GM18861 (cell line): ENCODE results near the gene NECAB2.
"Not testable (repeated sequence)": the region's sequence is repeated elsewhere in the genome, so short reads cannot be mapped to it uniquely, and the experiment has no call there.

Experiments used
- ATAC-seq: cut with Tn5 transposase; IDR thresholded peaks from one replicate; pipeline ENCODE4 v1.9.1; 2021; ENCODE audit not compliant: unreplicated experiment

The NECAB2 gene

DNA sequence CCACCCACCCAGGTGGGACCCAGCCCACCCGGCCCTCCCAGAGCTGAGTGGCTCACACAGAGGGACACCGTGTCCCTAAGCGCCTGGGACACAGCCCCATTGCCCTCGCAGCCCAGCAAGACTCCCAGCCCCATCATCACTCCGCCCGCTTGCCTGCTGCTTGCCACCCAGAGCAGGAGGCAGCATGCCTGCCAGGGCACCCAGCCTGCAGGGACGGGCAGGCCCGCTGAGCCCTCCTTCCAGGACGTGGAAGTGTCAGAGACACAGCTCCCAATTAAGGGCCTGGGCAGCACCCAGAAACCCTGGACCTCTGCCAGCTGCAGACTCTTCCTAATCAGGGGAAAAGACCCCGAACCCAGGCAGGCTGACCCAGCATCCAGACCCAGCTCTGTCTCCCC lies 32.2 kb upstream of the NECAB2 start:
- no peak for ATAC-seq

DNA sequence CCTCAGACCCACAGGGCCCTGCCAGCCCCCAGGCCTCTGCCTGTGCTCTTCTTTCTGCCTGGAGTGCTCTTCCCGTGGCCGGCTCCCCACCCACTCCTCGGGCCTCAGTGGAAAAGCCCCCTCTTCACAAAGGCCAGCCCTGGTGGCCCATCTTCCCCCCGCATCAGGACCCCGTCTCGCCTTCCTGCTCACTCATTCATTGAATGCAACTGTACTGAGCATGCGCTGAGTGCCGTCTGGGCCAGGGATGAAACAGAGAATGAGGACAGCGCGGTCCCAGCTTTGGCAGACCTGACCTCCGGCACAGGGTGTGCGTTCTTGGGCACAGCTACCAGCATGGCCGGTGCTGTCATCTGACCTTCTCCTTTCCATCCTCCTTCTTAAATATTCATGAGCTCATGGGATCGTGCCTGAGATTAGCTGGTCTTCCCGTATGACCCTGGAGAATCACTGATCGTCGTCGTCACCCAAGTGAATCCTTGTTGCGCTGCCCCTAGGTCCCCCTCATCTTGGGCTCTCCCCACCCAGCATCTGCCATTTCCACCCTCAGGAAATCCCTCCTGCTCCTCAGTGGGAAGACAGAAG lies 31.4 kb upstream of the NECAB2 start:
- ATAC-seq = no peak

DNA sequence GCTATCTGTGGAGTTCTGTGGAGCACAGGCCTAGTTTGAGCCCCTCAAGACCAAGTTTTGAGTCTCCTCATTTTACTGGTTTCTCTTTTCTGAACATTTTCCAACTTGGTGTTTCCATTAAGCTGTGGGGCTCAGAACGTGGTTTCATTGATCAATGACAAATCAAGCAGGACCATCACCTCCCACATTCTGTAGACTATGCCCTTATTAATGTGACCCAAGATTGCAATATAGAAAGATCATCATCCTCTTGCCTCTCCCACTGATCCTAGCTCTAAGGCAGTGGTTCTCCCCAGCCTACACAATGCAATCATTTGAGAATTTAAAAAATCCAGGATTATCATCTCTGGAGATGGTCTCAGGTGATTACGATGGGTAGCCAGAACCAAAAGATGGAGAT lies 30.8 kb upstream of the NECAB2 start:
- no peak for ATAC-seq

DNA sequence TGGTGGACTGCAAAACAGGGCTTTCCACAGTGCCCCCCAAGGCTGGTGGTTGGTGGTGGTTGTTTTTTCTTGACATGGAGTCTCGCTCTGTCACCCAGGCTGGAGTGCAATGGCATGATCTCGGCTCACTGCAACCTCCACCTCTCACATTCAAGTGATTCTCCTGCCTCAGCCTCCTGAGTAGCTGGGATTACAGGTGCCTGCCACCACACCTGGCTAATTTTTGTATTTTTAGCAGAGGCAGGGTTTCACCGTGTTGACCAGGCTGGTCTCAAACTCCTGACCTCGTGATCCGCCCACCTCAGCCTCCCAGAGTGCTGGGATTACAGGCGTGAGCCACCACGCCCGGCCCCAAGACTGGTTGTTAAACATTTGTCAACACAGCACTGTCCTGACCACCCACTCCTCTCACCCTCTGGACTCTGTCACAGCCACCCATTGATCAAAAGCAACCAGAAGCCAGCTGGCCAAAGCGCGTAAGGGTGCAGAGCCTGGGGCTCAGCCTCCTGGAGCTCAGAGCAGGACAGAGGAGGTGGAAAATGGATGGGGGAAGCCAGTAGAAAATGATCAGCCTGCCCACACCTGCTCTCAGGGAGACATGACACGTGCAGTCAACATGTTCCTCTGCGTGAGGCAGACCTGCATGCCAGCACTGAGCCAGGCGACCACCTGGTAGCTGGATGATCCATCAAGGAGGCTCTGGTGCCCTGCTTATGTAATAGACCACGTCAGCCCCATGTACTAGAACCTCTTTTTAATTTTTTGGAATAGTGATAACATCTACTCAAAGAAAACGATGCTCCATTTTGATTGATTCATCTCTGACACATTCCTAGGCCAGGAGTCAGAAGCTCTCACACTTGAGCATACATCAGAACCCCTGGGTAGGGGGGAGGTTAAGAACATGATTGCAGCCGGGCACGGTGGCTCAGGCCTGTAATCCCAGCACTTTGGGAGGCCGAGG lies 29.8 kb upstream of the NECAB2 start:
- ATAC-seq = no peak

DNA sequence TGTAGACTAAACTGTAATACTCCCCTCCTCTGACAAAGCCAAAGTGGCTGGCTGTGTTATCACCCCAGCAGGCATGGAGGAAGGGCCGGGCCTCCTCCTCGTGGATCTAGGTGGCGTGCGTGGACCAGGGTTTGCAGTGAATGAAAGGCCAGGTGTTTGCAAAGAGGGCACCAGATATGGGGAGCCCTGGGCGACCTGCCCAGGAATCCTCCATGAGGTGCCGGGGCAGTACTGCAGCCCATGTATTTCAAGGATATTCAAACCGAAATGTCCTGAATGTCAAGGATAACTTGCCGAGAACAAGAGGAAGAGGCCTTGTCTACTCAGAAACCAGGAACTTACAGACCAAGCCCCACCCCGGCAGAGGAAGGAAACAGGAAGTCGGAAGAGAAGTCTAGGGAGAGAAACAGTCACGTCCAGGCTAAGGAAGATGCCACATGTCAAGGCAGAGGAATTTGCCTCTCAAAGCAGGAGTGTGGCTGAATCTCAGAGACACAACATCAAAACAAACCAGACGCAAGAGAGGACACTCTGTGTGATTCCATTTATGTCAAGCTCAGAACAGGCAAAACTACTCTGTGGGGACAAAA lies 28.7 kb upstream of the NECAB2 start:
- no peak for ATAC-seq

DNA sequence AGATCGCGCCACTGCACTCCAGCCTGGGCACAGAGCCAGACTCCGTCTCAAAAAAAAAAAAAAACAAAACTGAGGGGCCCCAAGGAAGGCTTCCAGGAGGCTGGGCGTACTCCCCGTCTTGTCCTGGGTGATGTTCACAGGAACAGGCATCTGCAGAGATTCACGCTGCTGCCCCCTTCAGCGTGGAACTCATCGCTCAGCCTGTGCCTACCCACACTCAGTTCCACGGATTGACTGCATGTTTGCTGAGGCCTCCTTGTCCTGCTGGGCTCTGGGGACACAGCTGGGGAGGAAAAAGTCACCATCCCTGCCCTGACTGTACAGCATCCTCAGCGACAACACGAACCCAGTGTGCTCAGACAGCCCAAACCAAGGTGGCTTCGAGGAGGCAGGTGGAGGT lies 27.9 kb upstream of the NECAB2 start:
- ATAC-seq = no peak

DNA sequence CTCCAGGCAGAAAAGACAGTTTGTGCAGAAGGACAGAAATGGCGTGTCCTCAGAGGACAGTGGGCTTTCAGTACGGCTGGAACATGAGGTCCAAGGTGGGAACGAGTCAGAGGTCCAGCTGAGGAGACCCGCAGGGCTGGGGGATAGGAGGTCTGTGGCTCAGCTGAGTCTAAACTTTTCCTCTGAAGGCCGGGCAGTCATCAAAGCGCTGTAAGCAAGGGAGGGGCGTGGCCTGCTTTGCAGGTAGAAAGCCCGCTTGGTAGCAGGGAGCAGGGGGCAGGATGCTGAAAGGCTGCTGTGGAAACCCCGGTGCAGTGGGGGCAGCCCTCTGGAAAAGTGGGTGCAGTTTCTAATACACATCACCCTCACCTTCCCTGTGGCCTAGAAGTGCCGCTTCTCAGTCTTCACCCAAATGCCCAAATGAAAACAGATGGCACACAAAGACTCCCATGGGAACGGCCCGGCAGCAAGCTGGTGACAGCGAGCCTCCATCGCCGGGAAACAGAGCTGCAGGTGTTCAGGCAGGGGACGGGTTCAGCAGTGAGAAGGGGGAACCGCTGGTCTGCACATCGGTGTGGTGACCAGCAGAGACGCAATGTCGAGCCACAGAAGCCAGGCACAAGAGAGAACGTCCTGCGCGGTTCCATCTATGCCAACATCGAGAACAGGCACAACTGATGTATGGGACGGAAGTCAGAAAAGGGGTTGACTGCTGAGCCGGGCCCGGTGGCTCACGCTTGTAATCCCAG lies 27.2 kb upstream of the NECAB2 start:
- no peak for ATAC-seq

DNA sequence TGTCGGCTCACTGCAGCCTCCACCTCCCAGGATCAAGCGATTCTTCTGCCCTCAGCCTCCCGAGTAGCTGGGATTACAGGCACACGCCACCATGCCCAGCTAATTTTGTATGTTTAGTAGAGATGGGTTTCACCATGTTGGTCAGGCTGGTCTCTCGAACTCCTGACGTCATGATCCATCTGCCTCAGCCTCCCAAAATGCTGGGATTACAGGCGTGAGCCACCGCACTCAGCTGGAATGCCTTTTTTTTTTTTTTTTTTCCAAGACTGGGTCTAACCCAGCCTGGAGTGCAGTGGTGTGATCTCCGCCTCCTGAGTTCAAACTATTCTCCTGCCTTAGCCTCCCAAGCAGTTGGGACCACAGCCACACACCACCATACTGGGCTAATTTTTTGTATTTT lies 26.5 kb upstream of the NECAB2 start:
- ATAC-seq = not testable (repeated sequence)

DNA sequence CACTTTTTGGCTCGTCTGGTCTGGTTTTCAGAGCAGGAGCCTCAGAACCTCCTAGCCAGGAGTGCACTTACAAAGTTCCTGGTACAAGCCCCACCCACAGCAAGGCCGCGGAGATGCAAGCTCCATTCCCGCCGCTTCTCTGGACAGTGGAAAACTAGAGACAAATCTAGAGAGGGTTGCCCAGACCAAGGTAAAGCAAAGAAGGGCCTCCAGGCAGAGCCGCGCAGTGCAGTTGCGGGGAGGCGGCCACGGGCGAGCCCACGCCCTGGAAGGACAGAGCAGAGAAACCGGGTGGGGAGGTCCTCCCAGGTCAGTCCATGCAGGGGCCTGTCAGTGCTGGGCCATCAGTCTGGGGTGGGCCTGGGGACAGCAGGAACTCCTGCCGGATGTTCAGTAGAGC lies 26.0 kb upstream of the NECAB2 start:
- ATAC-seq = no peak

DNA sequence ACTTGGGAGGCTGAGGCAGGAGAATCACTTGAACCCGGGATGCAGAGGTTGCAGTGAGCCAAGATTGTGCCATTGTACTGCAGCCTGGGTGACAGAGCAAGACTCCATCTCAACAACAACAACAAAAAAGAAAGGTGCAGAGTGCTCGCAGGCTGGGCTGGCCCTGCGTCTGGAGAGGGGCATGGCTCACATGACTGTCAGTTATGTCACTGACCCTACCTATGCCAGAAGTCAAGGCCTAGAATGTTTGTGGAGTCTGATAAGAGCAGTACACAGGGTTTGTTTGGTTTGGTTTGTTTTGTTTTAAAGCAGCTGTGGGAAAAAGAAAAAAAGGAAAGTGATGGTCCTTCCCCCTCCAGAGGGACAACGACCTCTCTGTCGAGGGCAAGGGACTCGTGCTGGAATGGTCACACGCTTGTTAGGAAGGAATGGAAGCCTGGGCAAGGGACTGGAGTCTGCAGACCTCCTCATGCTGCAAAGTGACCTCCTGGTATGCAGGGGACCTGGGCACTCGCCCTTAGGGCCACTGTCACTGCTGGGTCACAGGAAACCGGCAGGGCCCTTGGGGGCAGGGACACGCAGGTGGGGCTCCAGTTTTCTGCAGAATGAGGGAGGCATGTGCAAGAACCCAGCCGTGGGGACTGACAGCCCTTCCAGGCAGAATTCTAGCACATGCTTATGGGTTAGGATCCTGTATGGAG lies 25.1 kb upstream of the NECAB2 start:
- ATAC-seq = no peak

DNA sequence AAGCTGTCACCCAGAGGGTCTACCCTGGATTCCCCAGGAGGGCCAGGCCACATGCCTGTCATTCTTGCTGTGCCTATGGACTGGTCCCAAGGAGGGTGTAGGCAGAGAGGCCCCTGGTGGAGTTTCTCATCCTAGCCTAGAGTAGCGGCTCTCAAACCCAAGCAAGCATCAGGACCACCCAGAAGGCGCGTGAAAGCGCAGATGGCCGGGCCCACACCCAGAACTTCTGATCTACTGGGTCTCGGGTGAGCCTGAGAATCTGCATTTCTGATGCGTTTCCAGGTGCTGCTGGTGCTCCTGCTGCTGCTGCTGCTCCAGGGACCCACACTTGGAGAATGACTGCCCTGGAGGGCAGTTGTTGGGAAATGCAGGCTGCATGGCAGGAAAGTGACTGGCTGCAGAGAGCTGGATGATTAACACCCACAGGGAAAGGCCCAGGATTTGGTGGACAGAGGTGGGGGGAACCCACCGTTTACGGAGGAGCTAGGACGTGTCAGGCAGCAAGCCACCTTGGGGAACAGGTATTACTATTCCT lies 24.5 kb upstream of the NECAB2 start:
- ATAC-seq = no peak

DNA sequence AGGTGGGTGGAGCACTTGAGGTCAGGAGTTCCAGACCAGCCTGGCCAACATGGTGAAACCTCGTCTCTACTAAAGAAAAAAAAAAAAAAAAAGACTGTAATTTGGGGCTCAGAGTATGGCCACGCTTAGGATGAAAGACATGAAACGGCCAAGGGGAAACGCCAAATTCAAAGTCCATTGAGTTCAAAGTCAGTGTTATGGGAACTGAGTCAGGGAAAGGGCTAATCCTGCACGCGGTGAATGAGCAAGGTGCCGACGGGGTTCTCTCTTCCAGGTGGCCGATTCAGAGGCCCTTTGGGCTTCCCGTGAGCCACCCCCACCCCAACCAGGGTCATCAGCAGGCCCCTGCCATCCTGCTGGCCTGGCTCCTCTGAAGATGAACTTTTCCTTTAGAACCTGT lies 22.5 kb upstream of the NECAB2 start:
- no peak for ATAC-seq

DNA sequence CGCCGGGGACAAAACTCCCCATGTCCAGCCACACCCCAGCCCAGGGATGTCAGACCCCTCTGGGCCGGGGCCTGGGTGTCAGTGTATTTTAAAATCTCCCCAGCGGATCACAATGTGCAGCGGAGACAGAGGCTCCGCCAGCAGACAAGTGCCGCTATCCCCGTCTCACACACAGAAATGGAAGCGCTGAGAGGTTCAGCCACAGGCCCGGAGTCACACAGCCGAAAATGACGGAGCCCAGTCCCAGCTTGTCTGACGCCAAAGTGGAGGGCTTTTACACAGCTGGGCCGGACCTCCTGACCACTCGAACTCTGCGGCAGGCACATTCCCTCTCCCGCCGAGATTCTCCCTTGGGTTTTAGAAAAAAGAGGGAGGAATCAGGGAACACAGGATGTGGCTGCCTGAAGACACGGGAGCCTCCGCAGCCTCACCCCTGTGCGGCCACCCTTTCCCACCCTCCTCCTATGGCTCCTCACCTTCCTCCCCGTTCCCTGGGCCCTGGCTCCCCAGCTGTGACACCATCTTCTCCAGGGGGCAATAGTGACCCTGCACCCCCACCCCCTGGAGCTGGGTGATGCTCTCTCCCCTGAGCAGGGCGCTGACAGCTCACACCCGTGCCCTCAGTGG lies 21.8 kb upstream of the NECAB2 start:
- no peak for ATAC-seq

DNA sequence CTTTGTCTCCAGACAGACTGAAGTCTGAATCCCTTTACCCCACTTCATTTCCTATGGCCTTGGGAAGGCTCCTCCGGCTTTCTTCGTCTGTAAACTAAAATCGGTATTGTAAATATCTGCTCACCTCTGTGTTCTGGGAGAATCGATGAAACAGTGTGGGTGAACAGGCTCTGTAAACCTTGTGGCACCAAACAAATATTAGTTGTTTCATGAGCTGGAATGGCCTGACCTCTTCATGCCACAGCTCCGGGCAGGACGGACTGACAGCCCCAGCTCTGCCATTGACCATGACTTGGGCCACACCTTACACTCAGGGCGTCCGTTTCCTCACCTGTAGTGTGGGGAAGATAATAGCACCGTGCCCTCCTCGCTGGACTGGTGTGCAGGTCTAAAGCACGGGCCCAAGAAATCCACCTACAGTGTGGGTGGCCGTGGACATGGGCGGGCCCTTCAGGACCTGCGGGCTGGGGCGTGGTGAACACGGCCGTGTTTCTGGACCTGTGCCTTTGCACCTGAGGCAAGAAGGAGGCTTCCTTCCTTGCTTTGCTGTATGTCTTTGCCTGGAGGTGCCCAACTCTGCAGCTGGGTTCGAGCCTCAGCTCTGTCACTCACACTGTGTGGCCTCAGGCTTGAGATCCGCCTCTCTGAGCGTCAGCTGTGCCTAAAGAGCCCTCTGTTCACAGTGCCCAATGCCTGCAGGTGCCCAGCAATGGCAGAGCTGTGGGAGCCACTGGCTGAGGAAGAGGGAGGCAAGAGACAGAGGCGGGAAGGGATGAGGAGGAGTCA lies 21.1 kb upstream of the NECAB2 start:
- no peak for ATAC-seq

DNA sequence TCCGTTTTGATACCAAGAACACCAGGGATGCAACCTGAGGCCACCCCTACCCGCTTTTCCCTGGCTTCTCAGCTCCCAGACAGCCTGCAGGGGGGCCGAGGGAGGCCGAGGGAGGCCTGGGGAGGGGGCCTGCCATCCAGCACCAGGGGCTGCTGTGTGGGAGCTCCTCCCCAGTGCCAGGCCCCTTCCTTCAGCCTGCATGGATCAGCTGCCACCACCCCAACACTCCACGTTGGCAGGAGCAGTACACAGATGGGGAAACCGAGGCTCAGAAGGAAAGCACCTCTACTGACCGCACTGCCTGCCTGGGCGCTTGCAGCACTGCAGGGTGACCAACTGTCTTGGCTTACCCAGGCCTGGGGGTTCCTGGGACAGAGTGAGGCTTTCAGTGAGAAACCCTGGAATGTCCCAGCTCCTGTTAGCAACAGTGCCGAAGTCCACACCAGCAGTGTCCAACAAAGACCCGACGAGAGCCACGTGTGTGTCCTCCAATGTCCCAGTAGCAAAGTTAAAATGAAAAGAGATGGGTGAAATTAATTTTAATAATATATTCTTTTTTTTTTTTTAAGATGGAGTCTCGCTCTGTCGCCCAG lies 20.3 kb upstream of the NECAB2 start:
- ATAC-seq = no peak

DNA sequence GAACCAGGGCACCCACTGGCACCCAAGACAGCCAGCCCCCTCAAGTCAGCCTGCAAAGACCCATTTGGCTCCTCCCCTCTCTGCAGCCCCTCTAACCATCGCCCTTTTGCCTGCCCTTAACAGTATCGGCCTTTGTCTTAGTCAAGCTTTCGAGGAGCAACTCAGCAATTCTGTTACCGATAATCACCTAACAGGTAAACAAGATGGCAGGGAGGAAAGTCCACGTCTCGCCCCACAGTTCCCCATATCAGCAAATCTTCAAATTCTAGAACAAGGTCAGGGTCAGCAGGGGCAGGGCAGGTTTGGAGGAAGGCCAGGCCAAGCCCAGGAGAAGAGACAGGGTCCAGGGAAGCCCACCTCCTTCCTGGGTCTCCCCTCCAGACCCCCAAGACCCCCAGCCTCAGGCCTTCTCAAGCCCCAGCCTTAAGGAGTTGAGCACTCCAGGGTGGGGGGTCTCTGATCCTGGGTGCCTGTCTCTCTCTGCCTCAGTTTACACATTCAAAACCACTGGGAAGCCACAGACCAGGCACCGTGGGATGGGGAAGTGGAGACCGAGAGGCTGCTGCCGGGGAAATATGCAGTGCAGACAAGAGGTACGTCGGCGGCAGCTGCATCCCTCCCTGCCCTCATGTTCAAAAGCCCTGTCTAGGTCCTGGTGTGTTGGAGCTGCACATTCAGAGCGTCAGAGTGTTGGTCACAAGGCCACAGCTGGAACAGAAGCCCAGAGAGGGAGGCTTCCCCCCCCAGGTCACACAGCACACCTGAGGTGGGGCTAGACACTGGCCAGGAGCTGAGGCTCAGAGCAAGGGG lies 18.9 kb upstream of the NECAB2 start:
- no peak for ATAC-seq

DNA sequence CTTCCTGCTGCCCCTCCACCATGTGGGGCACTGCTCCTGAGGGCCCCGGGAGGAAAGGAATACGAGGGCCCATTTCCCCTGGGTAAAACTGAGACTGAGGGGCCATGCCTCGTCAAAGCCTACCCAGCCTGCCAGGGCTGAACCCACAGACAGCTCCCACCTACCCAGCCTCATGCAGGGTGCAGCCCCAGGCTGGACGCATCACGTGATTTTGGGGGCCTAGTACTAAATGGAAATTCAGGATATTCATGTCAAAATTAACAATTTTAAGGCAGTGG lies 18.4 kb upstream of the NECAB2 start:
- no peak for ATAC-seq

DNA sequence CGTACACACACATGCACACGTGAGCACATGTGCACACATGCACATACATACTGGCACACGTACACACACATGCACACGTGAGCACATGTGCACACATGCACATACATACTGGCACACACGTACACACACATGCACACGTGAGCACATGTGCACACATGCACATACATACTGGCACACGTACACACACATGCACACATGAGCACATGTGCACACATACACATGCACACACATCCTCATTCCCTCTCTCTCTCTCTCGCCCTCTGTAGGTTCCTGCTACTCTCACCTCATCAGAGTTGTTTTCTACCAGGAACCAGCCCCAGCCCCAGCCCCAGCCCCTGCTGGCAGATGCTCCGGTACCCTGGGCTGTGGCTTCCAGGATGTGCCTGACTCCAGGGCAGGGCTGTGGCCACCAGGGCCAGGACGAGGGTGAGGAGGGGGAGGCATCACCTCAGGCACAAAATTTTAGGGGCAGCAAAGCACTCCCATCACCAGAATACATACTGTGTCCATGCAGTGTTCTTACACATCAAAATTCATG lies 17.1 kb upstream of the NECAB2 start:
- not testable (repeated sequence) for ATAC-seq
